Retinal pigment epithelial cell (primary cell): ENCODE results near the gene CTPS1.

Experiments
- DNase-seq: peaks from one replicate; pipeline ENCODE4 v3.0.0-alpha.2; 2010; ENCODE audit warnings: low read depth
- H3K4me3 ChIP-seq: 2 replicates; pipeline ENCODE4 v1.5.1; 2011; ENCODE audit warnings: mild to moderate bottlenecking, low read length, control low read depth, moderate library complexity
- CTCF ChIP-seq: conservative IDR thresholded peaks from 2 replicates; pipeline ENCODE4 v1.5.1; 2011; ENCODE audit warnings: low read depth, low read length, control low read depth, inconsistent platforms

The CTPS1 gene

GRCh38 chr1:40939320-40940059 lies 40.0 kb upstream of the CTPS1 start:
- no peak overlapping the region for H3K4me3 ChIP-seq
- DNase-seq: no peak
- no peak for TF ChIP-seq CTCF

GRCh38 chr1:40944326-40944725 lies 35.2 kb upstream of the CTPS1 start:
- H3K4me3 ChIP-seq: no peak overlapping the region
- TF ChIP-seq CTCF: peak; percentile 5
- DNase-seq: no peak

GRCh38 chr1:40944841-40945430 lies 34.6 kb upstream of the CTPS1 start:
- no peak for DNase-seq
- no peak overlapping the region for H3K4me3 ChIP-seq
- TF ChIP-seq CTCF: no peak

GRCh38 chr1:40945491-40945973 lies 34.0 kb upstream of the CTPS1 start:
- no peak for TF ChIP-seq CTCF
- DNase-seq: no peak
- no peak overlapping the region for H3K4me3 ChIP-seq

- TF ChIP-seq CTCF: peak; percentile 80
- no peak overlapping the region for H3K4me3 ChIP-seq
- DNase-seq: no peak
These were observed 30.6 kb upstream of the CTPS1 start for GRCh38 chr1:40948741-40949443.

GRCh38 chr1:40949563-40949962 lies 29.9 kb upstream of the CTPS1 start:
- no peak for DNase-seq
- TF ChIP-seq CTCF: no peak
- H3K4me3 ChIP-seq: no peak overlapping the region
